Prostate gland (tissue), 2 donors: ENCODE measurements around the gene ANO6. TPM values are rescaled to one million over a fixed set of nuclear protein-coding genes. Genes with fewer than 3 reads are reported as not detected.

ENCODE experiments used
- DNase-seq: peaks from one replicate; pipeline ENCODE4 v3.0.0-alpha.2; 2019; ENCODE audit warnings: low spot score
- H3K27ac ChIP-seq, 2 donors: fragments of 200-600 bp; sonication (generic); 2 replicates each; pipeline ENCODE4 v1.5.1; 2017 to 2019
- H3K27me3 ChIP-seq: fragments of 200-600 bp; sonication (generic); replicated peaks from 2 replicates; pipeline ENCODE4 v1.5.1; 2019; ENCODE audit not compliant: insufficient read depth
- H3K36me3 ChIP-seq, 2 donors: fragments of 200-600 bp; sonication (generic); 1 replicate in 1 of 2; 2 replicates in 1 of 2; pipeline versions ENCODE4 v1.5.1 to v1.8.1; 2017 to 2019
- H3K4me1 ChIP-seq: fragments of 200-600 bp; sonication (generic); replicated peaks from 2 replicates; pipeline ENCODE4 v1.5.1; 2019
- H3K4me3 ChIP-seq, 2 donors: fragments of 200-600 bp; sonication (generic); 2 replicates each; pipeline ENCODE4 v1.5.1; 2017 to 2019
- H3K9me3 ChIP-seq: fragments of 200-600 bp; sonication (generic); 2 replicates; pipeline ENCODE4 v1.5.1; 2017
- CTCF ChIP-seq, 4 experiments: fragments of 200-600 bp in 2 of 4; fragments of 450-650 bp in 2 of 4; sonication (generic) in 2 of 4; IDR thresholded peaks; 1 replicate in 3 of 4; 2 replicates in 1 of 4; pipeline ENCODE4 v1.5.1; 2016 to 2019; ENCODE audit warnings: antibody characterized with exemption in 4 of 4, mild to moderate bottlenecking in 2 of 4, moderate library complexity in 2 of 4
- POLR2A ChIP-seq: fragments of 450-650 bp; IDR thresholded peaks from one replicate; pipeline ENCODE4 v1.6.1; 2016; ENCODE audit warnings: antibody characterized with exemption, mild to moderate bottlenecking
- POLR2AphosphoS5 ChIP-seq: sonication (generic); formaldehyde crosslinking; IDR thresholded peaks from one replicate; pipeline ENCODE4 v1.6.1; 2017; ENCODE audit warnings: antibody characterized with exemption
- WGBS: methylation state at CpG from one replicate; pipeline ENCODE4 v1.1.5; 2018; 5-methylcytosine and 5-hydroxymethylcytosine counted together
- intact Hi-C: fragments of 100-400 bp; cut with DNase I; formaldehyde crosslinking; loops from one replicate; pipeline ENCODE4 v1.14.2; 2022
- total RNA-seq, 2 donors: library from RNA; depleted of rRNA; stranded (reverse); fragments of >200 nt; gene quantifications; one replicate each; pipeline ENCODE4 v1.1.0, GENCODE V29; 2016

The ANO6 gene
- total RNA-seq, 2 donors from 2014 or later: 36.8 to 78.8 TPM

GRCh38 chr12:45342171-45342570 lies 126.3 kb downstream of the ANO6 start:
- no peak for DNase-seq
- H3K4me1 ChIP-seq: no peaks in the 10 kb centered on the region
- H3K4me3 ChIP-seq: no peak overlapping the region
- WGBS: 72% methylated on average over 3 of the region's 3 CpGs
- TF ChIP-seq CTCF (IDR thresholded peaks at IDR 0.05): no peak
- no peak for TF ChIP-seq POLR2A
- TF ChIP-seq POLR2AphosphoS5: no peak
- H3K27ac ChIP-seq: no peak overlapping the region
- intact Hi-C loops: no loop called here
- no peaks in the 10 kb centered on the region for H3K36me3 ChIP-seq
- H3K9me3 ChIP-seq: no peaks in the 10 kb centered on the region
- H3K27me3 ChIP-seq: no peaks in the 10 kb centered on the region

- TF ChIP-seq CTCF (IDR thresholded peaks at IDR 0.05) (no peak), POLR2A (no peak), POLR2AphosphoS5 (no peak)
- Histone ChIP-seq H3K4me3 (no peak overlapping the region), H3K36me3 (no peaks in the 10 kb centered on the region), H3K9me3 (no peaks in the 10 kb centered on the region), H3K27ac (no peak overlapping the region), H3K27me3 (no peaks in the 10 kb centered on the region), H3K4me1 (no peaks in the 10 kb centered on the region)
- 98% methylated on average over 2 of the region's 2 CpGs for WGBS
- no peak for DNase-seq
- intact Hi-C loops: no loop called here
Measured at GRCh38 chr12:45342848-45343247, 127.0 kb downstream of the ANO6 start.

- no peaks in the 10 kb centered on the region for H3K4me1 ChIP-seq
- H3K4me3 ChIP-seq: no peak overlapping the region
- H3K36me3 ChIP-seq: no peaks in the 10 kb centered on the region
- DNase-seq: no peak
- intact Hi-C loops: no loop called here
- no peaks in the 10 kb centered on the region for H3K27me3 ChIP-seq
- TF ChIP-seq POLR2AphosphoS5: no peak
- no peak for TF ChIP-seq CTCF (IDR thresholded peaks at IDR 0.05)
- no peak for TF ChIP-seq POLR2A
- WGBS: 93% methylated on average over 6 of the region's 6 CpGs
- H3K27ac ChIP-seq: no peak overlapping the region
- H3K9me3 ChIP-seq: no peaks in the 10 kb centered on the region
Measured at GRCh38 chr12:45343269-45344051, 127.6 kb downstream of the ANO6 start.

GRCh38 chr12:45348311-45348710 lies 132.4 kb downstream of the ANO6 start:
- intact Hi-C loops: no loop called here
- no peak overlapping the region for H3K27ac ChIP-seq

GRCh38 chr12:45348986-45349385 lies 133.1 kb downstream of the ANO6 start:
- Histone ChIP-seq H3K27me3 (no peaks in the 10 kb centered on the region), H3K9me3 (no peaks in the 10 kb centered on the region), H3K4me1 (no peaks in the 10 kb centered on the region), H3K36me3 (no peaks in the 10 kb centered on the region), H3K4me3 (no peak overlapping the region), H3K27ac (no peak overlapping the region)
- no peak for DNase-seq
- intact Hi-C loops: no loop called here
- TF ChIP-seq POLR2AphosphoS5: no peak
- TF ChIP-seq CTCF (IDR thresholded peaks at IDR 0.05): no peak
- TF ChIP-seq POLR2A: no peak
- WGBS: 85% methylated on average over 1 of the region's 1 CpG

More at GRCh38 chr12:45348311-45348710, 132.4 kb downstream of the ANO6 start:
- no peaks in the 10 kb centered on the region for H3K36me3 ChIP-seq
- TF ChIP-seq POLR2AphosphoS5: no peak
- H3K4me1 ChIP-seq: no peaks in the 10 kb centered on the region
- 71% methylated on average over 2 of the region's 2 CpGs for WGBS
- no peaks in the 10 kb centered on the region for H3K9me3 ChIP-seq
- H3K27me3 ChIP-seq: no peaks in the 10 kb centered on the region
- DNase-seq: no peak
- no peak overlapping the region for H3K4me3 ChIP-seq
